ENCODE results near the gene KDM5B.
"Not testable (repeated sequence)": the region's sequence is repeated elsewhere in the genome, so short reads cannot be mapped to it uniquely, and the experiment has no call there.

Gene KDM5B

GRCh38 chr1:202791077-202791747 lies 17.0 kb downstream of the KDM5B start:
- no peak for DNase-seq

- no peak for DNase-seq
Observed at GRCh38 chr1:202788800-202789199, 19.4 kb downstream of the KDM5B start.

DNA sequence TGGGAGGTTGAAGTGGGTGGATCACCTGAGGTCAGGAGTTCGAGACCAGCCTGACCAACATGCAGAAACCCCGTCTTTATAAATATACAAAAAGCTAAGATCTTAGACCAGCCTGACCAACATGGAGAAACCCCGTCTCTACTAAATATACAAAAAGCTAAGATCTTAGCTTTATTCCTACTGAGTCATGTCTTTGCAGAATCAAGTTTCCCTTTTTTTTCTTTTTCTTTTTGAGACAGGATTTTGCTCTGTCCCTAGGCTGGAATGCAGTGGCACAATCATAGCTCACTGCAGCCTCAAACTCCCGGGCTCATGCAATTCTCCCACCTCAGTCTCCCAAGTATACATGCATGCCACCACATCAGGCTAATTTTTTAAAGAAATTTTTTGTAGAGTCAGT lies 21.4 kb downstream of the KDM5B start:
- no peak for DNase-seq

GRCh38 chr1:202781180-202781579 lies 27.0 kb downstream of the KDM5B start:
- no peak for DNase-seq

DNA sequence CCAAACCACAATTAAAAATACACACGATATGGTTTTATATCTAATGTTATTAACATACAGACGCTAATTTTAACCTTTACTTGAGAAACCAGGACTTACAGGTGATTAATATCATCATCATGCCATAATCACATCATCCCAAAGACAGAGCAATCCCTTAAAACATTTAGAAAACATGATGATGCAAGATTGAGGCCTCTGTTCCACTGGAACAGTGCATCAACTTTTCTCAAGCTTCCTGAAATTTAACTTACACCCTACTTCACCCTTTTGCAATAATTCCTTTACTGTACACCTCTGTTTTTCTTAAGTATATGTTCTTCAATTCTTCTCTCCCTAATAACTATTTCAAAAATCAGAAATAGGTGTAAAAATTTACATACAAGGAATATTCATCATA lies 38.1 kb downstream of the KDM5B start:
- no peak for DNase-seq

DNA sequence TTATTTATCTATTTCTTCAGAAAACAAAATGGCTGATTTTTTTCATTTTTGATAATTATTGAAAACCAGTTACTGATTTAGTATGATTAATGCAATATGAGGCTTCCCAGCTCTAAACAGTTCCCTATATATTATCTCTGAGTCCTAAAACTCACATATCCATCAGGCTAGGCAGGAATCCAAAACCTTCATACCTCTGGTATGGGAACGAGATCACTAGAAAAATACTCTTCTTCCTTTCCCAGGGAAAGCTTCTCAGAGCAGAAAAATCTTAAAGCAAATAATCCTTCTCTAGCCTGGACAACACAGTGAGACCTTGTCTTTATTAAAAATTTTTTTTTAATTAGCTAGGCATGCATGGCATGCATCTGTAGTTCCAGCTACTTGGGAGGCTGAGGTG lies 42.5 kb downstream of the KDM5B start:
- DNase-seq = no peak

GRCh38 chr1:202762019-202762418 lies 46.2 kb downstream of the KDM5B start:
- no peak for DNase-seq

GRCh38 chr1:202760589-202760988 lies 47.6 kb downstream of the KDM5B start:
- DNase-seq = no peak

DNA sequence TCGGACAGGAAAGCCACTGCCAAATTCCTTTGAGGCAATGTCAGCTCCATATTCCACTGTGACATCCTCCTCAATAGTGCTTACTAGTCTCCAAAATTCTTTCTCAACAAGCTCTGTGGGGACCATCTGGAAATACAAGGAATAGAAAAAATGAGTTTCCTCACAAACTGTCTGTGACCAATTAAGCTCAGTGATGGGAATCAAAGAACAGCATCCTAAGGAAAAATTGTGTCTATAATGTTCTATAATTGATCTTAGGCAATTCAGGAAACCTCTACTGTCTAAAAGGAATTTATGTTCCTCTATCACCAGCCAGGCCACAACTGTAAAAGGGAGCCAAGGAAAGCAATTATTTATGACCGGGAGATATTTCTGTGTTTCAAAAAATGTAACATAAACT lies 51.8 kb downstream of the KDM5B start:
- no peak for DNase-seq

- DNase-seq = no peak
Observed at GRCh38 chr1:202754293-202754692, 53.9 kb downstream of the KDM5B start.

GRCh38 chr1:202752774-202753173 lies 55.4 kb downstream of the KDM5B start:
- DNase-seq = no peak

GRCh38 chr1:202750761-202751160 lies 57.5 kb downstream of the KDM5B start:
- DNase-seq = no peak

DNA sequence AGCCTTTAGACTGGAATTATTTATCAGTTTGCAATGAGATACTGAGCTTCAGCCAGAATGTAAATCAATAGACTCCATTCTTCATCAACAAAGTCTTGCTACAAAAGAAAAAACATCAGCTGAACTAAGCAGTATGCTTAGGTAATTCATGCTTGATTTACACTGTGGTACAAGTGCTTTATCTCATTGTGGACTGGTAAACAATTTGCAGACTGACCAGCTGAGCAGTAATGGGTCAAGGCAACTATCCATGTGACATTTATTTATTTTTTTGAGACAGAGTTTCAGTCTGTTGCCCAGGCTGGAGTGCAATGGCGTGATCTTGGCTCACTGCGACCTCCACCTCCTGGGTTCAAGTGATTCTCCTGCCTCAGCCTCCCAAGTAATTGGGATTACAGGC lies 58.2 kb downstream of the KDM5B start:
- DNase-seq = no peak

DNA sequence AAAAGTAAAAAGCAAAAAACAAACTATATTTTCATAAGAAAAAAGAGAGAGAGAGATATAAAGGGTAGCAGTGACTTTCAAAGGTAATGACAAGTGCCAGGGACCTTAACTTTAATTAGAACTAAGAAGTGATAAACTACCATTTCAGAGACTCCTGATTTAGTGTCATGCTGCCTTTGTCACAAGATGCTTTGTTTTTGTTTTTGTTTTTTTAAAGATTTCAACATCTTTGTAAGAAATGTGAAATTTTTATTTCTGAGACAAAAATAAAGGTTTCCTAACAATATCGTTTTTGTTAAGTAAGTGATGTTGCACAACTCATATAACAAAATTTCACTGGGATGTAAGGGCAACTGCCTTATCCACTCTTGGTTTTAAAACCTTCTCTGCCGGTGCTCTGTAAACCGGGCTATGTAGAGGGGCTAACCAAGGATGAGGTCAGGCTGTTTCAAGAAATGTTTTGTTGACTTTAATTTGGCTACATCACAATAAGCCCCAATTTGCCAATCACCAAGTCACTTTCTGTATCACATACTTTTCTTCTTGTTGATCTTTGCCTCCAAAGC lies 62.8 kb downstream of the KDM5B start:
- no peak for DNase-seq

DNA sequence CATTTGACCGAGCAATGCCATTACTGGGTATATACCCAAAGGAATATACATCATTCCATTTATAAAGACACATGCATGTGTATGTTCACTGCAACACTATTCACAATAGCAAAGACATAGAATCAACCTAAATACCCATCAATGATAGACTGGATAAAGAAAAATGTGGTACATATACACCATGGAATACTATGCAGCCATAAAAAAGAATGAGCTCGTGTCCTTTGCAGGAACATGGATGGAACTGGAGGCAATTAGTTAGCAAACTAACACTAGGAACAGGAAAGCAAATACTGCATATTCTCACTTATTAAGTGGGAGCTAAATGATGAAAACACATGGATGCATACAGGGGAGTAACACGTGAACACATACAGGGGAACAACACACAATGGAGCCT lies 63.5 kb downstream of the KDM5B start:
- not testable (repeated sequence) for DNase-seq

- no peak for DNase-seq
Observed at GRCh38 chr1:202742496-202742895, 65.7 kb downstream of the KDM5B start.

GRCh38 chr1:202733251-202733650 lies 75.0 kb downstream of the KDM5B start:
- DNase-seq = no peak

- DNase-seq = no peak
Observed at GRCh38 chr1:202728951-202729350, 79.3 kb downstream of the KDM5B start.

DNA sequence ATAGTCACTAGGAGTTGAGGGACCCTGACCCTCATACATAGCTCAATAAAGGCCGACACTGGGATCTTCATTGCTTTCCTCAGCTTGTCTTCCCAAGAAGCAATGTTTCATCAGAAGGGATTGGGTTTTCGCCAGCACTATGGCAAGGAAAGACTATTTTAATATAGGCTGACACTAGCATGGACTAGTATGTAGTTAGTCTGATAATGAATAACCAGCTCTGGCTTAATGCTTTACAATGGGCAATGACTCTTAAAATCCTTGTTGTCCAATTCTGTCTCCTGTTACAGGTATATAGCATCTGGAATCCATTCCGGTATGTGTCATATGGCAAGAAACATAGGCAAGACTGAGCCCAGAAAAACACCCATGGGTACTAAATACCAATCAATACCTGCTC lies 82.7 kb downstream of the KDM5B start:
- DNase-seq = peak; percentile 39

DNA sequence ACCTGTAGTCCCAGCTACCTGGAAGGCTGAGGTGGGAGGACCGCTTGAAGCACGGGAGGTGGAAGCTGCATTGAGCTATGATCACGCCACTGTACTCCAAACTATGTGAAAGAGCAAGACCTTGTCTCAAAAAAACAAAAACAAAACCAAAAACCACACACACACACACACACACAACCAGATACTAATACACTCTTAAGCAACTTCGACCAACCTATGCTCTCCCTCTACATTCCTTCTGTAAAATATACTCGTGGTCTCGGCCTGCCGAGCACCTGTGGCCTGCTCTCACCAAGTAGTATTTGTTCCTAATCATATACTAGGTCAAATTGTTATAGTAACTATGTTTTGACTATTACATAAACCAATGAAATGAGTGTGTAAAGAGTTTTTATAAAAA lies 84.5 kb downstream of the KDM5B start:
- DNase-seq = no peak

- DNase-seq = not testable (repeated sequence)
Observed at GRCh38 chr1:202723046-202723445, 85.2 kb downstream of the KDM5B start.

- no peak for DNase-seq
Observed at GRCh38 chr1:202716654-202717053, 91.6 kb downstream of the KDM5B start.

- DNase-seq = not testable (repeated sequence)
Observed at GRCh38 chr1:202714202-202714601, 94.0 kb downstream of the KDM5B start.

GRCh38 chr1:202713110-202713509 lies 95.1 kb downstream of the KDM5B start:
- DNase-seq = no peak

DNA sequence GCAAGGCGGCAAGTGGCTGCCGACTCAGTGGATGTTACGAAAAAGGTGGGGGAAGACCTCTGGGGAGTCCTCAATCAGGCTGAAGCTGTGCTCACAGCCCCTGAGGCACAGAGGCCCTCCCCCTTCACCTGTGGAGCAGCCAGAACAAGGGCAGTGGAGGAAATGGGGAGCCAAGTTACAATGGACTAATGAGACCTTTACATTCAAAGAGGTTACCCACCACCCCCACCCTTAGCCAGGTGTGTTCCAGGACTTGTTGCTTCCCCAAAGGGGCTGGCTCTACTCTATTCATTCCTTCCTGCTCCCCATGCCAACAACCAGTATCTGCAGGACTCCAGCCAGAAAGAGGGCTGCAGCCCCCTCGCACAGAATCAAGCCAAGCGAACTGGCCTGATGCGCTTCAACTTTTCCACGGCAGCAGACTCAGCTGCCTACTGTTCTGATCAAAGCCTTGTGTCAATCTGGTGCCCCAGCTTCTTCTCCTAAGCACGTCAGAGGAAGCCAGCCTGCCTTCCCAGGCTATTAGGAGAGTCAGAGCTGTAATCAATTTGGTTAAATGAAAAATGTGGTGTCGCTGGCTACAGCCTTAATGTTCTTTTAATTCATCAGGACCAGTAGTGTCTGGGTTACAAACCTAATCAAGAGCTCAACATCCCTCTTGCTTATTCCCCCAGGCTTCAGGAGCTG lies 96.1 kb downstream of the KDM5B start:
- DNase-seq = no peak

Measured in NCI-H2171 (cell line).